Transverse colon (tissue), 4 donors: ENCODE measurements around the gene TUG1.
A peak's percentile ranks its signal among the peaks of the same experiment; 100 is the strongest.

ENCODE experiments used
- POLR2A ChIP-seq: fragments of 450-650 bp; IDR thresholded peaks from one replicate; pipeline ENCODE4 v1.6.1; 2016; ENCODE audit warnings: antibody characterized with exemption, mild to moderate bottlenecking, moderate library complexity
- POLR2AphosphoS5 ChIP-seq, 3 donors: sonication (generic); formaldehyde crosslinking; IDR thresholded peaks; one replicate each; pipeline ENCODE4 v1.6.1; 2016; ENCODE audit warnings: antibody characterized with exemption in 3 of 3
- TF ChIP-seq, protein P1 (sequence below), 5 experiments: fragments of 200-600 bp in 3 of 5; fragments of 450-650 bp in 2 of 5; sonication (generic) in 3 of 5; IDR thresholded peaks; 1 replicate in 2 of 5; 2 replicates in 3 of 5; pipeline ENCODE4 v1.5.1; 2016 to 2017; ENCODE audit warnings: antibody characterized with exemption in 5 of 5, inconsistent platforms in 3 of 5, mild to moderate bottlenecking in 2 of 5, moderate library complexity in 1 of 5

- TF ChIP-seq POLR2A (no peak), POLR2AphosphoS5 (IDR thresholded peaks at IDR 0.05) (no peak)
- TF ChIP-seq, protein P1, sequence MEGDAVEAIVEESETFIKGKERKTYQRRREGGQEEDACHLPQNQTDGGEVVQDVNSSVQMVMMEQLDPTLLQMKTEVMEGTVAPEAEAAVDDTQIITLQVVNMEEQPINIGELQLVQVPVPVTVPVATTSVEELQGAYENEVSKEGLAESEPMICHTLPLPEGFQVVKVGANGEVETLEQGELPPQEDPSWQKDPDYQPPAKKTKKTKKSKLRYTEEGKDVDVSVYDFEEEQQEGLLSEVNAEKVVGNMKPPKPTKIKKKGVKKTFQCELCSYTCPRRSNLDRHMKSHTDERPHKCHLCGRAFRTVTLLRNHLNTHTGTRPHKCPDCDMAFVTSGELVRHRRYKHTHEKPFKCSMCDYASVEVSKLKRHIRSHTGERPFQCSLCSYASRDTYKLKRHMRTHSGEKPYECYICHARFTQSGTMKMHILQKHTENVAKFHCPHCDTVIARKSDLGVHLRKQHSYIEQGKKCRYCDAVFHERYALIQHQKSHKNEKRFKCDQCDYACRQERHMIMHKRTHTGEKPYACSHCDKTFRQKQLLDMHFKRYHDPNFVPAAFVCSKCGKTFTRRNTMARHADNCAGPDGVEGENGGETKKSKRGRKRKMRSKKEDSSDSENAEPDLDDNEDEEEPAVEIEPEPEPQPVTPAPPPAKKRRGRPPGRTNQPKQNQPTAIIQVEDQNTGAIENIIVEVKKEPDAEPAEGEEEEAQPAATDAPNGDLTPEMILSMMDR (IDR thresholded peaks at IDR 0.05): peak in 1 of 5 experiments; percentile 10
Observed at GRCh38 chr22:30947173-30947815, 21.8 kb upstream of the TUG1 start.
